22Rv1 (cell line): ENCODE data around the gene ANK2.

ENCODE experiments used
- ZFX ChIP-seq: fragments of 450-650 bp; IDR thresholded peaks from 2 replicates; pipeline ENCODE4 v1.6.1; 2017; ENCODE audit warnings: antibody characterized with exemption, borderline replicate concordance
- TF ChIP-seq, protein P1 (sequence below): fragments of 450-650 bp; IDR thresholded peaks from 2 replicates; pipeline ENCODE4 v1.5.1; 2017; ENCODE audit warnings: mild to moderate bottlenecking

DNA sequence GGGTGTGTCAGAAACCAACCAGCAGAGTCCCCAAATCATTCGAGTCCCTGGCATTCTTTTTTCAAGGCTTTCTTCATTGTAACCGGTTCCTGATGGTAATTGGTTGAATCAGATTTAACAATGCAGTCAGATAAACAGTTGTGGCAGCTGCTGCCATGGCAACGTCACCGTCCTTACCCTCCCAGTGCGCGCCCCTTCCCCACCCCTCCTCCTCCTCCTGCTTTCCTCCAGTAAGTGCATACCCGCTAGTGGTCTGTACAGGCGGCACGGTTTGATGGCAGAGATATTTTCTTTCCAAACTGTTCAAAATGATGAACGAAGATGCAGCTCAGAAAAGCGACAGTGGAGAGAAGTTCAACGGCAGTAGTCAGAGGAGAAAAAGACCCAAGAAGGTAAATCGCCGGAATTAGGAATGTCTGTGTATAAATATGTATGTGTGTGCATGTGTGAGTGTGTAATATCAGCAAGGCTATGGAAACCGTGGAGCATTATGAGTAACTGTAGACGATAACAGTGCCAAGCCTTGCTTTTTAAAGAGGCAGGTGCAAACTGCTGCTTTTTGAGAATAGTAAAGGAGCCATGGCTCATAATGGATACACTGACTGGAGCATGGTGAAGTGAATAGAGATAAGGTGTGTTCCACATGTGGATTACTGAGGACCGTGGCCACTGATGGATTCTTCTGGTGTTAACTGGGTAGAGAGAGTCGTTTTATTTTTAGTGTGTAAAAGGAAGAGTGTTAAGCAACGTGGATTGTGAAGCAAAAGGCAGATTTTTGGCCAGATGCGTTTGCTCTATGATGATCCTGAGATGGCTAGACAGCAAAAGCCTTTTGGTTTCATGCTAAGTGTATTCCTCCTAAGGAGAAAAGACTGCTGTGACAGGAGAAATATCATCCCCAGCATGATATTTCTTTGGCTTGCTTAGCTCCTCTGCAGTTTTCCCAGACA lies at the start of gene ANK2:
- TF ChIP-seq, protein P1, sequence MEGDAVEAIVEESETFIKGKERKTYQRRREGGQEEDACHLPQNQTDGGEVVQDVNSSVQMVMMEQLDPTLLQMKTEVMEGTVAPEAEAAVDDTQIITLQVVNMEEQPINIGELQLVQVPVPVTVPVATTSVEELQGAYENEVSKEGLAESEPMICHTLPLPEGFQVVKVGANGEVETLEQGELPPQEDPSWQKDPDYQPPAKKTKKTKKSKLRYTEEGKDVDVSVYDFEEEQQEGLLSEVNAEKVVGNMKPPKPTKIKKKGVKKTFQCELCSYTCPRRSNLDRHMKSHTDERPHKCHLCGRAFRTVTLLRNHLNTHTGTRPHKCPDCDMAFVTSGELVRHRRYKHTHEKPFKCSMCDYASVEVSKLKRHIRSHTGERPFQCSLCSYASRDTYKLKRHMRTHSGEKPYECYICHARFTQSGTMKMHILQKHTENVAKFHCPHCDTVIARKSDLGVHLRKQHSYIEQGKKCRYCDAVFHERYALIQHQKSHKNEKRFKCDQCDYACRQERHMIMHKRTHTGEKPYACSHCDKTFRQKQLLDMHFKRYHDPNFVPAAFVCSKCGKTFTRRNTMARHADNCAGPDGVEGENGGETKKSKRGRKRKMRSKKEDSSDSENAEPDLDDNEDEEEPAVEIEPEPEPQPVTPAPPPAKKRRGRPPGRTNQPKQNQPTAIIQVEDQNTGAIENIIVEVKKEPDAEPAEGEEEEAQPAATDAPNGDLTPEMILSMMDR = no peak
- no peak for TF ChIP-seq ZFX
